Keratinocyte (primary cell): ENCODE measurements around the gene ABCA3.

Experiments
- EZH2 ChIP-seq: IDR thresholded peaks from one replicate; pipeline ENCODE4 v1.6.1; 2012; ENCODE audit warnings: inconsistent platforms, mild to moderate bottlenecking, low read length, moderate library complexity
- TF ChIP-seq, protein P1 (sequence below), 3 experiments: IDR thresholded peaks in 1 of 3; conservative IDR thresholded peaks in 1 of 3; optimal IDR thresholded peaks in 1 of 3; 2 replicates in 2 of 3; 3 replicates in 1 of 3; pipeline versions ENCODE3 to v1.5.1; 2011; ENCODE audit warnings: low read length in 3 of 3, mild to moderate bottlenecking in 3 of 3, moderate library complexity in 2 of 3, control low read depth in 1 of 3, inconsistent platforms in 1 of 3; ENCODE audit not compliant: insufficient read depth in 2 of 3; ENCODE audit errors: extremely low read depth in 1 of 3

DNA sequence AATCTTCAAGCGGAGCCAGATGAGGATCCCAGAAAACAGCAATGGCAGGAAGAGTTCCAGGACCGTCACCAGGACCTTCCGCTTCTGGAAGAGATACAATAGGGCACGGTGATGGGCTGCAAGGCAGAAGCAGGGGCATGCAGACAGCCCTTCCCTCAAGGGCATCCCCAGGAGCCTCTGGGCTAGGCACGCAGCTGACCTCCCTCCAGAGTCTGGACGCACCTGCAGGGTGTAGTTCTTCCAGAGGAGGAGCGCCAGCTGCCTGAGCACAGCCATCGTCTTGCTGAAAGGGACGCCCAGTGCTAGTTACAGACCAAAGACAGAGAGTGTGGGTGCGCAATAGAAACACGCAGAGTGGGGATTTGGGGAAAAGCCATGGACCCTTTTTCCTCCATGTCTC is 14.3 kb downstream of the ABCA3 start:
- TF ChIP-seq, protein P1, sequence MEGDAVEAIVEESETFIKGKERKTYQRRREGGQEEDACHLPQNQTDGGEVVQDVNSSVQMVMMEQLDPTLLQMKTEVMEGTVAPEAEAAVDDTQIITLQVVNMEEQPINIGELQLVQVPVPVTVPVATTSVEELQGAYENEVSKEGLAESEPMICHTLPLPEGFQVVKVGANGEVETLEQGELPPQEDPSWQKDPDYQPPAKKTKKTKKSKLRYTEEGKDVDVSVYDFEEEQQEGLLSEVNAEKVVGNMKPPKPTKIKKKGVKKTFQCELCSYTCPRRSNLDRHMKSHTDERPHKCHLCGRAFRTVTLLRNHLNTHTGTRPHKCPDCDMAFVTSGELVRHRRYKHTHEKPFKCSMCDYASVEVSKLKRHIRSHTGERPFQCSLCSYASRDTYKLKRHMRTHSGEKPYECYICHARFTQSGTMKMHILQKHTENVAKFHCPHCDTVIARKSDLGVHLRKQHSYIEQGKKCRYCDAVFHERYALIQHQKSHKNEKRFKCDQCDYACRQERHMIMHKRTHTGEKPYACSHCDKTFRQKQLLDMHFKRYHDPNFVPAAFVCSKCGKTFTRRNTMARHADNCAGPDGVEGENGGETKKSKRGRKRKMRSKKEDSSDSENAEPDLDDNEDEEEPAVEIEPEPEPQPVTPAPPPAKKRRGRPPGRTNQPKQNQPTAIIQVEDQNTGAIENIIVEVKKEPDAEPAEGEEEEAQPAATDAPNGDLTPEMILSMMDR (optimal IDR thresholded peaks at IDR 0.05 in 1 of 3, IDR thresholded peaks at IDR 0.05 in 1 of 3, conservative IDR thresholded peaks at IDR 0.05 in 1 of 3; ENCODE audit: extremely low read depth in 1 of 3, insufficient read depth in 2 of 3, low read length in 3 of 3), result no peak
- no peak for TF ChIP-seq EZH2
